GM10847 (cell line): ENCODE results near the gene THTPA.

Source experiments
- POLR2A ChIP-seq: IDR thresholded peaks from 2 replicates; pipeline ENCODE4 v1.6.1; 2011; ENCODE audit not compliant: insufficient read length; ENCODE audit errors: extremely low read depth

THTPA gene

GRCh38 chr14:23579739-23580138 lies 23.7 kb downstream of the THTPA start:
- no peak for TF ChIP-seq POLR2A

- no peak for TF ChIP-seq POLR2A
These were observed 24.3 kb downstream of the THTPA start for GRCh38 chr14:23580152-23580926.

- TF ChIP-seq POLR2A: no peak
These were observed 24.8 kb downstream of the THTPA start for GRCh38 chr14:23580948-23581281.

- TF ChIP-seq POLR2A: no peak
These were observed 27.1 kb downstream of the THTPA start for GRCh38 chr14:23582906-23583760.

- no peak for TF ChIP-seq POLR2A
These were observed 33.0 kb downstream of the THTPA start for GRCh38 chr14:23588884-23589598.

- TF ChIP-seq POLR2A: no peak
These were observed 33.5 kb downstream of the THTPA start for GRCh38 chr14:23589606-23590005.

GRCh38 chr14:23590198-23590597 lies 34.1 kb downstream of the THTPA start:
- no peak for TF ChIP-seq POLR2A

- TF ChIP-seq POLR2A: no peak
These were observed 44.2 kb downstream of the THTPA start for GRCh38 chr14:23600322-23600707.

GRCh38 chr14:23600806-23601205 lies 44.7 kb downstream of the THTPA start:
- no peak for TF ChIP-seq POLR2A

GRCh38 chr14:23601424-23601823 lies 45.4 kb downstream of the THTPA start:
- no peak for TF ChIP-seq POLR2A

- no peak for TF ChIP-seq POLR2A
These were observed 45.7 kb downstream of the THTPA start for GRCh38 chr14:23601845-23602180.

GRCh38 chr14:23602181-23603095 lies 46.4 kb downstream of the THTPA start:
- TF ChIP-seq POLR2A: no peak

GRCh38 chr14:23603103-23603502 lies 47.0 kb downstream of the THTPA start:
- TF ChIP-seq POLR2A: no peak

GRCh38 chr14:23604148-23604547 lies 48.1 kb downstream of the THTPA start:
- no peak for TF ChIP-seq POLR2A

GRCh38 chr14:23604675-23605170 lies 48.7 kb downstream of the THTPA start:
- no peak for TF ChIP-seq POLR2A
